DMS 273 (cell line): ENCODE data around the gene DLK1.

Source experiments
- DNase-seq: peaks from one replicate; lab custom pipeline; 2025; ENCODE audit not compliant: unreplicated experiment; lab: John Stamatoyannopoulos, UW

DLK1 gene

DNA sequence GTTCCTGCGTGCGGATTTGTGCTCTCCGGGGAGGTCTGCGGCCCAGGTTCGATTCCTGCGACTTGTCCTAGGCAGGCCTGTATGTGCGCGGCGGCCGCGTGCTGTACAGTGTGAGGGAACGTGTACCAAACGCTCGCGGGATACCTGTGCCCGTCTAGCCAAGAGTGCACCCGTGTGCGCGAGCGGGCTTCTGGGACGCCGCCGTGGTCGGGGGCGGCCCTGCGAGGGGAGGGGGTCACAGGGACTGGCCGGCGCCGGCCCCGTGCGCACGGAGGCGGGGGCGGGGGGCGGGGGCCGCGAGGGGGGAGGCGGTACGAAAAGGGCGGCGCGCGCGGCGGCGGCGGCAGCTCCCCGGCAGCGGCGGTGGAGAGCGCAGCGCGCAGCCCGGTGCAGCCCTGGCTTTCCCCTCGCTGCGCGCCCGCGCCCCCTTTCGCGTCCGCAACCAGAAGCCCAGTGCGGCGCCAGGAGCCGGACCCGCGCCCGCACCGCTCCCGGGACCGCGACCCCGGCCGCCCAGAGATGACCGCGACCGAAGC lies at the start of gene DLK1:
Gene DLK1, plus strand, starts transcription at position 343 of the 536 bp plus-strand sequence. Its CDS starts 177 bp downstream, at position 520.
- DNase-seq, result peak; percentile 45

DNA sequence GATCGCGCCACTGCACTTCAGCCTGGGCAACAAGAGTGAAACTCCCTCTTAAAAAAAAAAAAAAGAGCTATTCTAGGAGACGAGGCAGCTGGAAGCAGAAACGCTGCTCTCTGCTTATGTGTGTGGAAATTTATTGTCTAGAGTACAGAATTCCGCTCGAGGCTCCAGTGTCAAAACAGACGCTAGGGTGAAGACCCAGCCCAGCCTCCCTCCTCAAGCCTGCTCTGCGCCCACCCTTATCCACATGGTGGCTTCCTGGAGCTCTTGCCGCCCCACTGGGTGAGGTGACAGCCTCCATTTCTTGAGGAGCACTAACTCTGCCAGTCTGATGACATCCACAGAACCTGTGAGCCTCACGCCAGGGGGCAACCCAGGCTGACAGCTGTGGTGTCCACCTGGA lies 49.5 kb upstream of the DLK1 start:
- DNase-seq, result no peak

DNA sequence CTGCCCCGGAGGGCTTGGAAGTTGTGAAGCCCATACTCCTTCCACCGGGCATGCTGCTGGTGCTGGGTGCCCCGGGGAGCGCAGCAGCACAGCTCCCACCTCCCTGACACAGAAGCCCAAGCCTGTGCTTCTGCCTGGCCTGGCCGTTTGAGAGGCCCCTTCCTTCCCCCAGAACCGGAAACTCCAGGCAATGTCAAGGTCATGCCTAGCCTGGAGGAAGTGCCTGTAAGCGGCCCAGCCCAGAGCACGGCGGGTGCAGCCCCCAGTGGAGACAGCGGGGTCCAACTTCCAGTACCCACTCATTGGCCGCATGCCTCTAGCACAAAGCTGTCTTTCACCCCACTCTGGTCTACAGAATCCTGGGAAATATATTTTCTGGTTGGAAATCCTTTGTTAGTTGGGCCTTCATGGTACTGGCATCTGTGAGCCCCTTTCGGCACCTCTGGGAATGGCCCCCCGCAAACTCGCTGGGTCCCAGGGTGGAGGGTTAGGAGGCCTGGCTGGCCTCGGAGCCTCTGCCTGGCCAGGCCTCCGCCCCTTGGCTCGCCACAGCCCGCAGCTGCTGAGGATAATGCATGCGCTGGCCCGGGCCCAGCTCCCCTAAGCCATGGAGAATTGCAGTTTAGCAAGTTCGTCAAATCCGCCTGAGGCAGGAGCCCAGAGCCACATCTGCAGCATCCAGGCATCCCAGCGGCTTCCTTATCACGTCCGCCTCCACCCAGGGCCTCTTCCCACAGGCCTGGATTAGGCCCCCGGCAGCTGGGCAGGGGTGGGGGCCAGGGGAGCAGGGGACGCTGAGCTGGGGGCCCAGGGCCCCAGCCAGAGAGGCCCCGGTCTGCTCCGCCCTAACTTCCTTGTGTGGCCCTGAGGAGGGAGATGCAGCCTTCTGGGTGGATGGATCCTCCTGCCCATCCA lies 48.9 kb upstream of the DLK1 start:
- DNase-seq, result peak; percentile 71

DNA sequence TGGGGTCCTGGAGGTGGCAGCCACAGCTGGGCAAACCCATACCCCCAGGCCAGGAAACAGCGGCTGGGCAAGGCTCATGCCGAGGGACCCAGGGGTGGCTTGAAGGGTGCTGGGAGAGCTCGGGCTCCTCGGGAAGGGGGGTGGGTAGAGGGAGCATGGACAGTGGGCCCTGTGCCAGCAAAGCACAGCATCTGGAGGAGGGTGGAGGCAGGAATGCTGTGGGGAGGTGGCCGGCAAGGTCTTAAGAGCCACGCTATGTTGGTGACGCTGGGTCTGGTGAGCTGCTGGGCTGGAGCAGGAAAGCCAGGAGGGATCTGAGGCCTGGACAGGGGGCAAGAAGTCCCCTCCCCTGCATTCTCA lies 48.2 kb upstream of the DLK1 start:
- DNase-seq, result peak; percentile 29

DNA sequence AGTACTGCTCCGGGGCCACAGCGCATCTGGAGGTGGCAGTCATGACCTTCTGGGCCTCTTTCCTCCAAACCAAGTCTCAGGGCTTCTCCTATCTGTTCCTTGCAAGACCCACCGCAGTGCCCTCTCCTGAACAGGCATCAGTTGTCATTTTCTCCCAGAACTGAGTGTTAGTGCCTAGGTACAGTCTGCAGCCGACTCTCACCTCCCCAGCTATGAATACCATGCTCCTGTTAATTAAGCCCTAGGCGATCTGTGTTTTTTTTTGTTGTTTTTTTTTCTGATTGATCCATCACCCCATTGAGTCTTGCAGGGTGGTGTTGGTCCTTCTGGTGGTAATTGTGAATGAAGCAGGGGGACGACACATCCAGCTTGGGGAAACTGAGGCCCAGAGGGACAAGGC lies 47.5 kb upstream of the DLK1 start:
- no peak for DNase-seq

DNA sequence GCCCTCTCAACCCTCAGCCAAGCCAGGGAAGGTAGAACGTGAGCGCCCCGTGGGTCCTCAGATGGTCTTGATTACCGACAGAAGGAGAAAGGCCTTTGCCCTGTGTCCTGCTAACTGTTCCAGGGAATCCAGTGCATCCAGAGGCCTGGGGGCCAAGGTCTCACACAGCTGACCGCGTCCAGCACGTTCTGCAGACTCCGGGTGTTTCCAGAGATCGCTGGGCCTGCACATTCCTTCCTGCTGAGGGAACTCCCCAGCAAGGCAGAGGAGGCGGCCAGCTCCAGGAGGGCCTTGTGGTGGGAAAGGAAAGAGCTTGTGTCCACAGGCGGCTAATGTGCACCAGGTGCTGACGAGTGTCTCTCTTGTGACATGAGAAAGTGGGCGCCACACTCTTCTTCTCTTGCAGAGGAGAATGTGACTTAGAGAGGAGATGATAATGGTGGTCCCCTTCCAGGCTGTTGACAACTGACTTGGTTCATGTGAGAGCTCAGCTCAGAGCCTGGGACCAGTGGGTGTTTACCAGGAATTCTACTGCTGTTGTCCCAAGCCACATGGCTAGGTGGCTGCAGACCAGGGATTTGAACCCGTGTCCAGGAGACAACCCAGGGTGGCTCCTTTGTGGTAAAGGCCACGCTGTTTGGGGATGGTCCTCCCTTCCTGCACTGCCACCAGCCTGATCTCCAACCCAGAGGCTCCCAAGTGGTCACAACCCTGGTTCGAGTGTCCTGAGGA lies 46.8 kb upstream of the DLK1 start:
- no peak for DNase-seq

DNA sequence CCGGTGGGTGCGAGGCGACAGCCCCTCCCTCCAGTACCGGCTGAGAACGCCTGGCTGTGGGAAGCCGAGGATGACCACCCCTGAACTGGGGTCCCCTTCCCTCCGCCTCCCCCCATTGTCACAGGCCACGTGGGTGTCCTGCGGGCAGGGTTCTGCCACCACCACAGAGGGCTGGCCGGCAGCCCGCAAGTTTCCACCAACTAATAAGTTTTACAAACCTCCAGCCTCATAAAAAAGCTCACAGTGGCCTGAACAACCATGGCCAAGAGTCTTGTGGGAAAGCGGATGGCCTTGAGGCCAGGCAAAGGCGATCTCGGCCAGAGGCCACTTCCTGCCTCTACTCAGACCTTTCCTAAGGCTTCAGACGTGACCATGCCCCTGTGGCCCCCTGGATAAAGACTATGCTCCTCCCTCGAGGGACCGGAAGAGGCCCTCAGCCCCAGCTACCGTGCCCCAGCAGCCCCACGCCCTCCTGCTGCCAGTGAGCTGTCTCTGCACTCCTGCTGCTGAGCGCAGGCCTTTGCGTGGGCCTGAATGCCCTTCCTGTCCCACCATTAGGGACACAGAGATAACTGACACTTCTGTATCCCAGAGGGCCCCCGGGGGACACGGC lies 46.1 kb upstream of the DLK1 start:
- no peak for DNase-seq

DNA sequence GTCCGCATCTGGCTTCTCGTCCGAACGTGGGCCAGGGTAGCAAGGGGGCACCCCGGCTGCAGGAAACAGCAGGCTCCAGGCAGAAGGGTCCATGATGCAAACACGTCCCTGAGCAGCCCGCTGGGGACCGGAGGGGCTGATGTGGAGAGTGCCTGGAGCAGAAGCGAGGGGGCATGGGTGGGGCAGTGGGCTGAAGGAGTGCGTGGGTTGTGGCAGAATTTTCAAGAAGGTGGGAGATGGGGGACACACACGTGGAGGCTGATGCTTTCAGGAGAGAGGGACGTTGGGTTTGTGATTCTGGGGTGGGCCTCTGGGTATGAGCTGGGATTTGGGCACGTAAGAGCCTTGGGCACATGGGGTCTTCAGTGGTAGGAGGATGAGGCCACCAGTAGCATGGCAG lies 45.6 kb upstream of the DLK1 start:
- DNase-seq, result no peak

DNA sequence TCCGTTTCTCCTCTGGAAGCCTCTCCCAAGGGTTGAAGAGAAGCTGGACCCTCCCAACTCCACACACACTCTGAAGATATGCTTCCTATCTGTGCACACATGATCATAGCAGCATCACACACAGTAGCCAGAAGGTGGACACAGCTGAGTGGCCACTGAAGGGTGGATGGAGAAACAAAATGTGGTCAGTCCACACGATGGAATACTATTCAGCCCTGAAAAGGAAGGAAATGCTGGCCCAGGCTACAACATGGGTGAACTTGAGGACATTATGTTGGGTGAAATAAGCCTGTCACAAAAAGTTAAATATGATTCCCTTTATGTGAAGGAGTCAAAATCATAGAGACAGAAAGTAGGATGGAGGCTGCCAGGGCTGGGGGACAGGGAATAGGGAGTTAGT lies 43.9 kb upstream of the DLK1 start:
- no peak for DNase-seq

DNA sequence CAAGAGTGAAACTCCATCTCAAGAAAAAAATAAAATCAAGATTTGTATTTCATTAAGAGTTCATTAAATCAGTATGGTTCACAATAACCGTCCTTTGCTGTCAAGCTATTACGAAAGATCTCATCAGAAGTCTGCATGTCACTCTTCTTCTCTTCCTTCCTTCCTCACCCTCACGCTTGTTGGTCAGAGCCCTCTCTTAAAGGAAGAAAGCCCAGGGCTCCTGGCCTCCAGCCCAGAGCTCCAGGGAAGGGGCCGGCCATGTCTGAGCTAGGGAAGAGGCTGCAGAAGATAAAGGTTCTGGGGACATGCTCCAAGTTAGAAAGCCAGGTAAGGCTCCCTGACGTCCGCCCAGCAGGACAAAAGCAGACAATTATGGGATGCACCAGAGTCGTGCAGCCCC lies 43.1 kb upstream of the DLK1 start:
- no peak for DNase-seq

DNA sequence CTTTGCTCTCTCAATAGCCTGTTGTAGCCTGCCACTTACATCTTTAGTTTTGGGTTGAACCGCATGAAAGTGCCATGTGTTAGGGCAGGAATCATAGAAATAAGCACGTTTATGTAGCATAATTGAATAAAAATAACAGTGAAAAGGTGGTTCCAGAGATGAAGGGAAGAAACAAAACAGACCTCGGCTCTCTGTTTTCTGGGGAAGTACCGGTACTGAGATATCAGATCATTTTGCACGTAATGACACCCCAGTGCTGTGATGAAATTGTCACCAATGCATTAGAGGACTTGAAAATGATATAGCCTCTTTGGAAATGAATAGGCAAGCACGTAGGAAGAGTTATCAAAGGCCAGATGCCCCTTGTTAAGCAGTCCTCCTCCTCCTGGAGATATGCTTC lies 42.5 kb upstream of the DLK1 start:
- no peak for DNase-seq

DNA sequence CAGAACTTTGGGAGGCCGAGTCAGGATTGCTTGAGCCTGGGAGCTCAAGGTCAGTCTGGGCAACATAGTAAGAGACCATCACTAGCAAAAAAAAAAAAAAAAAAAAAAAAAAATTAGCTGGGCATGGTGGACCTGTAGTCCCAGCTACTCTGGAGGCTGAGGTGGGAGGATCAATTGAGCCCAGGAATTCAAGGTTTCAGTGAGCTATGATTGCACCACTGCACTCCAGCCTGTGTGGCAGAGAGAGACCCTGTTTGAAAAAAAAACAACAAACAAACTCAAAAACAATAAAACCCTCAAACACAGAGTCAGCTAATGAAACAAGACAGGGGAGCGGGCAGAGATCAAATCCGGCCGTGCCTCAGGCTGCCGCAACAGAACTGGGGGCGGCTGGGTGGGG lies 41.7 kb upstream of the DLK1 start:
- no peak for DNase-seq

DNA sequence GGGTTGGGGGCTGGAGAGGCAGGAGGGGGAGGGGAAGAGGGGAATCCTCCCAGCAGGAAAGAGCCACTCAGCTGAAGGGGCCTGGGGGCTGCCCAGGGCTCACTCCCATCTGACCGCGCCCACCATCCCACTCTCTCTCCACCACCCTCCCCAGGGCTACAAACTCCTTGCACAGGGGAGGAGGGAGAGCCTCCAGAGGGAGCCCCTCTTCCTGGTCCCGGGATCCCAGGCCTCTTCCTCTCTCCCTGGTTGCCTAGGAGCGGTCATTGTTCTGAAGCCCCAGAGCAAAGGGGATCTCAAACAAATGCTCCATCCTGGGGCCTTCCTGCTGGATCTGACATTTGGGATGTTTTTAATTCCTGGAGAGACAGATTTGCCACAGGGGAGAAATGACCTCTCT lies 39.8 kb upstream of the DLK1 start:
- no peak for DNase-seq

DNA sequence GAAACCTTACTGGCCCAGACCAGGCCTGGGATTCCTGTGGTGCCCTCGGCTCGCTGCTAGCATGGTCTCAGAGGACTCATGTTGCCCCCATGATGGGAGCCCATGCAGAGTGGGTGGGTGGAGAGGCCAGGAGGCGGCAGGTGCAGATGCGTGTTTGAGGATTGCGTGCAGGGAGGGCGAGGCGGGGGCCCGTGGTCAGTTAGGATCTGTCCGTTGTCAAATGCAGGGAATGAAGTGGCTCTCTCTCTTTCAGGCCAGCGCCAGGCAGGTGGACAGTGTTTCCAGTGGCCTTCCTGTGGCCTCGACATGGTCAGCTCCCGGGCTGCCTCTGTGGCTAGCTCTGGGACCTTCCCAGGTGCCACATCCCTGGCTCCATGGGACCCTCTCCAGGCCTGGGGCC lies 39.3 kb upstream of the DLK1 start:
- no peak for DNase-seq

DNA sequence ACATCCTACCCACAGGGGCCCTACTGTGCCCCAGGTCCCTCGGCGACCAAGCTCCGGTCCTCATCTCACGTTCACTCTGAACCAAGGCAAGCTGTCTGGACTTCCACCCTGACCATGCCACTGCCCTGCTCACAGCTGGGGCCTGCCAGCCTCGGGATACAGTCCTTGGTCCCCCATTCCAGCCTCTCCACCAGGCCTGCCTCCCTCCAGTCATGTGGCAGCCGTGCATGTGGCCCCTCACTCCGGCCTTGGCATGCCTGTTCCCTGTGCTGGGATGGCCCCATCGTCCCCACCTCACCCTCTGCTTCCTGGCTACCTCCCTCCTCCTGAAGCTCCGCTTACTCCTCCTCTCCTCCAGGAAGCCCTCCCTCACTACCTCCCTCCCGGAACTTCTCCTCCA lies 38.6 kb upstream of the DLK1 start:
- DNase-seq, result no peak

DNA sequence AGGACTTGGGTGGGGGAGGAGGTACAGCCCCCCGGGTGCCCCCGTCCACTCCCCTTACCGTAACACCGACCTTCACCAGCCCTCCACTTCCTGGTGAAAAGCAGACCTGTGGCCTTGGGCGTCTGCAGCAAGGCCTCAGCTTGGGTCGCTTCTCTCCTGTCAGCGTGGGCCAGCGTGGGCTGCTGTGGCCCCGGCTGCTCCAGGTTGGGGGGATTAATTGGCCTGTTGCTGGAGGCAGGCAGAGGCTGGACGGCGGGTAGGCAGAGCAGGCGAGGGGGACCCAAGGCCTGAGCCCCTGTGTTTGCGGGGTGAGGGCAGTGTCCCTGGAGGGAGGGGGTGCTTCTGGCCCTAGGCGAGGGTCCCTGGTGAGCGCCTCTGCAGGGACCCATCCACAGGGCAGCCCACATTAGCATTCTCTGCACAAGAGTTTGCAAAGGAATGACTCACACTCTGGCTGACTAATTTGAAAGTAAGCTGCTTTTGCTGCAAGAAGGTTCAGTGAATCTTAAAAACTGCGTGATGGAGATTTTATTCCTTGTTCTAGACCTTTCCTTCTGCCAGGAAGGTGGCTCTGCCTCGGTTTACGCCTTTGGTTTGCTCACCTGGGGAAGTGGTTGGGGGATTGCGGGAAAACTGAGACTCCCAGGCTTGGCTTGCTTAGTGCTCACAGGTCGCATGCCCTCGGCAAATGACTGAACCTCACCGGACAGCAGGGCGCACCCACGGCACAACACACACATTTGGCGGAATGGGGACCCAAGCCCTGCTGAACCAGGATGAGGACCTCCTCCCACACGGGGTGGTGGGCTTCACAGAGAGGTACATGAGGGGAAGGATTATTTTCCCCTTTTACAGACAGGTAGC lies 37.9 kb upstream of the DLK1 start:
- no peak for DNase-seq

DNA sequence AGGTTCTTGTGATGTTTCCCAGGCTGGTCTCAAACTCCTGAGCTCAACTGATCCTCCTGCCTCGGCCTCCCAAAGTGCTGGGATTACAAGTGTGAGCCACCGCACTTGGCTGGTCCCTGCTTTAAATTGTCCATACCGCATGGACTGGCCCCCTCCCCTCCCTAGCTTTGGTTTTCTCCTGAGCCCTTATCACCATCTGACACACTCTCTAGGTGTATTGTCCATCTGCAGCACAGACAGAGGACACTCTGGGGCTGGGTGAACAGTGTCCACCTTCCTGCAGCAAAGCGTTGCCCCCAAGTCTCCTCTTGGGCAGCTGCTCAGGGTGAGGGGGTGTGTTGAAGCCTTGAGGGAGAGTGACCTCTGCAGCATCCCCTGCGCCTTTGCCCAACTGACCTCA lies 36.0 kb upstream of the DLK1 start:
- no peak for DNase-seq

DNA sequence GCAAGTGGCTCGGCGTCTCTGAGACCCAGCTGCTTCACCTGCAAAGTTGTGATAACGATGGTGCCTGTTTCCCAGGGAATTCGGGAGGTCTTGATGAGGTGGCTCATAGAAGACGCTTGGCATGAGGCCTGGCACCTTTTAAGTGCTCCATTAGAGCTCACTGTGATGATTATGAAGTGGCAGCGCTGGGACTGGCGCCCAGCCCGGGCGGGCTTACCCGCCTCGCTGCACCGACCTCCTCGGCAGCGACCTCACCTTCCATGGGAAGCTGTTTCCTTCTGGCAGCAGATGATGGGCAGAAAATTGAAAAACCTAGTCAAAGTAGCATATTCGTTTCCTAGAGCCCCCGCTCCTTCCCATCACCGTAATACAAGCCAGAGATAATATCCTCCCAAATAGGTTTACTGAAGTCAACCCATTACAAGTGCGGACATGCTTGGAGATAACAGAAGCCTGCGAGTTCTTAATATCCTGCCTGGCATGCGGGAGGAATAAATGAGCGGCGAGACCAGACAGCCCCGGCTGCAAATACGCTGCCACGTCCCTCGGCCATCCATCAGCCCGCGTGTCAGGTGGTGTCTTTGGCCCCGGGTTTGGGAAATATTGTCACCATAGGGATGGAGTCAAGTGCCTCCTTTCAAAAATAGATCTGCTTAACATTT lies 35.2 kb upstream of the DLK1 start:
- DNase-seq, result peak; percentile 71

DNA sequence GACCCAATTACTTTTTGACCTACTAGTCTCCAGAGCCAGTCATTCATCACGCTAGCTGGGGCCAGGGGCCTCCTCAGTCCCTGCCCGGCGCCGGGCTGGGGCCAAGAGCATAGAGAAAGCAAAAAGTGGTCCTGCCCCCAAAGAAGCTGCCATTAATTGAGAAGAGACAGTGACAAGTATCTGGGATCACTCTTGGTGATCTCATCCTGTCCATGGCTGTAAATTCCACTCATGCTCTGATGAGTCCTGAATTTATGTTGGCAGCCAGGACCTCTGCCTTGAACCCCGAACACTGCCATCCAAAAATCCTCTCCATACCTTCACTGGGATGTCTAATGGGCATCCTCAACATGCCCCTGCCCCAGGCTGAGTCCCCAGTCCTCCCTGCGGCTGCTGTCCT lies 34.4 kb upstream of the DLK1 start:
- DNase-seq, result no peak

DNA sequence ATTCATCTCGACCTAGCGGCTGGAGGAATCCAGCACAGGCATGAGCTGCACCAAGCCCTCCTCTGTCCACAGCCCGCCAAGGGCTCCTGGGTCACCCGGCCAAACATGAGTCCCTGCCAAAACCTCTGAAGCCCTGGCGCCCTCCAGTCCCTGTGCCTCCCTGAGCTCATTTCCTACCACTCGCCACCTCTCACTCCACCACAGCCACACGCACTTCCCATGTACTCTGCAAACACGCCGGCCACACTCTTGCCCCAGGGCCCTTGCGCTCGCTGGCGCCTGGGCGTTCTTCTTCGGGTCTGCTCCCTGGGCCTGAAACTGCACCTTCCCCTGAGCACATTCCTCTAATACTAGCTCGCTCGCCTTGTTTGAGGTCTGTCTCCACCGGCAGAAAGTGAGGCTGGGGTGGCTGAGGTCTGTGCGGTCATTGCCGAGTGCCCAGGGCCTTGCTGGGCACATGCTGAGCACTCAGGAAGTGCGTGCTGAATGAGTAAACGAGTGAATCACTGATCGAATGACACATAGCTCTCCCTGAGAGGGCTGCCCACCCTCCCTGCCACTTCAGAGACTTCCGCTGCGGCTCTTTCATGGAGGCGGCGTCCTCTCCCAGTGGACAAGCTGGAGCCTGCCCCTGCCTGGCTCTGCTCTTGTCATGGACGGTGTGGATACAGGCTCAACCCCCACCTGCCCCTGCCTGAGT lies 33.7 kb upstream of the DLK1 start:
- peak; percentile 33 for DNase-seq
